Ovary (tissue), 9 donors: ENCODE results near the gene UBAC1. TPM values are rescaled to one million over a fixed set of nuclear protein-coding genes. Genes with fewer than 3 reads are reported as not detected.

Source experiments
- DNase-seq, 5 donors: peaks; one replicate each; pipeline ENCODE4 v3.0.0-alpha.2; 2019 to 2020
- H3K27ac ChIP-seq, 2 donors: fragments of 200-600 bp; one replicate each; pipeline versions ENCODE4 v1.5.1 to v1.8.0; 2019 to 2022
- H3K27me3 ChIP-seq: fragments of 200-600 bp; one replicate; pipeline ENCODE4 v1.8.0; 2022
- H3K36me3 ChIP-seq: fragments of 200-600 bp; sonication (generic); one replicate; pipeline ENCODE4 v1.5.1; 2019
- H3K4me1 ChIP-seq: one replicate; pipeline ENCODE4 v1.8.1; 2013; ENCODE audit warnings: mild to moderate bottlenecking, moderate library complexity; ENCODE audit not compliant: insufficient read depth
- H3K4me3 ChIP-seq: fragments of 200-600 bp; sonication (generic); one replicate; pipeline ENCODE4 v1.5.1; 2017
- H3K9me3 ChIP-seq, 2 donors: fragments of 200-600 bp in 1 of 2; sonication (generic) in 1 of 2; one replicate each; pipeline versions ENCODE4 v1.5.1 to v1.8.1; 2013 to 2019; ENCODE audit warnings: mild to moderate bottlenecking in 1 of 2, moderate library complexity in 1 of 2
- CTCF ChIP-seq, 3 donors: fragments of 450-650 bp in 2 of 3; fragments of 200-600 bp in 1 of 3; IDR thresholded peaks; one replicate each; pipeline versions ENCODE4 v1.5.1 to v1.8.0; 2016 to 2022; ENCODE audit warnings: antibody characterized with exemption in 3 of 3, mild to moderate bottlenecking in 1 of 3
- EP300 ChIP-seq: sonication (generic); formaldehyde crosslinking; IDR thresholded peaks from one replicate; pipeline ENCODE4 v1.6.1; 2017; ENCODE audit warnings: antibody characterized with exemption
- POLR2A ChIP-seq: fragments of 450-650 bp; IDR thresholded peaks from one replicate; pipeline ENCODE4 v1.6.1; 2017; ENCODE audit warnings: antibody characterized with exemption, mild to moderate bottlenecking, moderate library complexity
- WGBS, 3 donors: extraction: QIAGEN DNeasy Blood & Tissue Kit in 1 of 3; methylation state at CpG; one replicate each; pipeline versions ENCODE4 v1.1.5 to v1.1.7; 2013 to 2017; 5-methylcytosine and 5-hydroxymethylcytosine counted together
- intact Hi-C, 4 donors: fragments of 100-400 bp; cut with DNase I; formaldehyde crosslinking; loops; one replicate each; pipeline versions ENCODE4 v1.11.0 to v1.15.1; 2022 to 2023
- polyA plus RNA-seq, 2 donors: library from polyadenylated mRNA; stranded (reverse); fragments of 200-250 nt in 1 of 2; fragments of 350-450 nt in 1 of 2; fragmentation: Illumina TruSeq in 1 of 2; extraction: RNeasy Lipid Tissue Mini Kit (QIAGEN cat#74804) in 1 of 2; gene quantifications; one replicate each; pipeline ENCODE4 v1.2.3, GENCODE V29; 2013 to 2014
- total RNA-seq, 7 donors: library from RNA; depleted of rRNA in 2 of 7; stranded (reverse); fragments of >200 nt in 2 of 7; fragmentation: NEBNext Ultra II Directional in 3 of 7; extraction: Animal tissue kit (Norgen Biotek cat#: 25700) in 3 of 7; gene quantifications; one replicate each; pipeline versions ENCODE4 v1.1.0 to v1.2.4, GENCODE V29; 2016 to 2023
- donor health status: DM: no; HTN: no; CAD: no; lungs with moderate emphysema.
- donor health status: DM: no; HTN: no; CAD: no.
- donor health status: Bipolar disorder and iron deficiency.
- donor health status: DM: yes; HTN: yes; CAD: no.
- donor health status: DM: no; HTN: no; CAD: no.
- donor health status: DM: yes; HTN: yes; CAD: no.

The UBAC1 gene
- total and polyA plus RNA-seq, 9 donors, result 19.7 to 42.0 (median 33.4) TPM

GRCh38 chr9:135937521-135938489 lies 23.4 kb downstream of the UBAC1 start:
- Histone ChIP-seq H3K27ac (no peak overlapping the region), H3K4me3 (no peak overlapping the region), H3K4me1 (no peaks in the 10 kb centered on the region), H3K9me3 (no peaks in the 10 kb centered on the region), H3K36me3 (no peaks in the 10 kb centered on the region), H3K27me3 (no peaks in the 10 kb centered on the region)
- no peak for TF ChIP-seq POLR2A
- no peak for TF ChIP-seq EP300
- no peak for TF ChIP-seq CTCF (IDR thresholded peaks at IDR 0.05)
- 94 to 95% (median 95%) methylated on average over 41 to 44 of the region's 44 CpGs for WGBS, 3 donors
- intact Hi-C loops, result no loop called here
- no peak for DNase-seq

DNA sequence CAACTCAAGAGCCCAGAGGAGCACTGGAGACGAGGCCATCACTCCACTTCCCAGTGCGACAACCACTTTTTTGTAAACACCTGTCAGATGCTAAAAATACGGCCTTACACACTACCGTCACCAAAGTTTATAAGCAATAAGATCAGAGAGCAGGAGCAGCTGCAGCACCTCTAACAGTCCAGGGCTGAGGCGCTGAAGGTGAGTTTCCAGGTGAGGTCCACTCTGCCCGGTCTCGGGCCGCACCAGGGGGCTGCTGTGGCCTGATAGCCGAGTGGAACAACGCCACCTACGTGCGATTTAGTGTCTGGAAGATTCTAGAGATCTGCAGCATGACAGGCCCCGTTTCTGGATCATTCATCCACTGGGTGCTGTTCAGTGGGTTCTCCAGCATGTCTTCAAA lies 28.1 kb downstream of the UBAC1 start:
- Histone ChIP-seq H3K9me3 (no peaks in the 10 kb centered on the region), H3K4me1 (no peaks in the 10 kb centered on the region), H3K27me3 (no peaks in the 10 kb centered on the region), H3K36me3 (no peaks in the 10 kb centered on the region), H3K4me3 (no peak overlapping the region), H3K27ac (no peak overlapping the region)
- no peak for TF ChIP-seq POLR2A
- no peak for TF ChIP-seq CTCF (IDR thresholded peaks at IDR 0.05)
- TF ChIP-seq EP300, result no peak
- no peak for DNase-seq
- intact Hi-C loops, result no loop called here
- WGBS, 3 donors, result 90 to 92% (median 91%) methylated on average over 13 of the region's 13 CpGs

DNA sequence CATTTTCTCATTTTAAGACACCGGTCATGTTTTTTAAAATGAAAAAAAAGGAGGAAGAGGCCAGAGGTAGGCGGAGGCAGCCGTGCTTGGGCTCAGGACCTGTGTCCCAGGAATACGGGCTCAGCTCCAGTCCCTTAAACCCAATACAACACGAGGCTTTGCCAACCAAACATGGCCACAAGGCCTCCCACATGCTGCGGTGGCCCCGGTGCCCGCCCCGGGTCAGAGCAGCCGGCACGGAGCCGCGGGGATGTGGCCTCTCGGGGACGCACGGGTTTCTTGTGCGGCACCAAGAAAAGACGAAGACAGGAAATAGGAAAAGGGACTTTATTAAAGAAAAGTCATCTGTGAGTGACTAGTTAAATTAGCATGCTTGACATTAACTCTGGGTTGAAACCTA lies 28.5 kb downstream of the UBAC1 start:
- no peaks in the 10 kb centered on the region for H3K27me3 ChIP-seq
- no peak overlapping the region for H3K27ac ChIP-seq
- no peaks in the 10 kb centered on the region for H3K36me3 ChIP-seq
- H3K4me1 ChIP-seq, result no peaks in the 10 kb centered on the region
- intact Hi-C loops, result no loop called here
- 84 to 91% (median 86%) methylated on average over 18 of the region's 18 CpGs for whole genome bisulfite sequencing, 3 donors
- H3K4me3 ChIP-seq, result no peak overlapping the region
- no peaks in the 10 kb centered on the region for H3K9me3 ChIP-seq
- DNase-seq, result no peak
- TF ChIP-seq CTCF (IDR thresholded peaks at IDR 0.05), result no peak
- TF ChIP-seq POLR2A, result no peak
- no peak for TF ChIP-seq EP300

- no peaks in the 10 kb centered on the region for H3K36me3 ChIP-seq
- WGBS, 3 donors, result 88 to 89% (median 89%) methylated on average over 31 of the region's 31 CpGs
- intact Hi-C loops, result no loop called here
Measured at GRCh38 chr9:135931349-135931820, 29.8 kb downstream of the UBAC1 start.

More at GRCh38 chr9:135931349-135931820, 29.8 kb downstream of the UBAC1 start:
- no peaks in the 10 kb centered on the region for H3K27me3 ChIP-seq
- no peak for TF ChIP-seq POLR2A
- no peak for TF ChIP-seq EP300
- no peak for TF ChIP-seq CTCF (IDR thresholded peaks at IDR 0.05)
- no peak overlapping the region for H3K4me3 ChIP-seq
- H3K4me1 ChIP-seq, result no peaks in the 10 kb centered on the region
- no peaks in the 10 kb centered on the region for H3K9me3 ChIP-seq
- no peak overlapping the region for H3K27ac ChIP-seq
- no peak for DNase-seq
